GM12891 (cell line): ENCODE data around the gene SIK2.

Experiments used
- DNase-seq: peaks from one replicate; pipeline ENCODE4 v3.0.0; 2011; ENCODE audit warnings: low spot score; ENCODE audit not compliant: insufficient read length
- FAIRE-seq: peaks from 2 replicates; lab custom pipeline; 2011; peaks lifted over from hg19 to GRCh38; lab: Jason Lieb, UNC
- PAX5 ChIP-seq: IDR thresholded peaks from 2 replicates; pipeline ENCODE4 v1.6.1; 2011; ENCODE audit warnings: low read length, moderate library complexity, mild to moderate bottlenecking; ENCODE audit not compliant: insufficient read depth, severe bottlenecking
- POLR2A ChIP-seq: IDR thresholded peaks from 2 replicates; pipeline ENCODE4 v1.6.1; 2011; ENCODE audit warnings: low read depth, low read length, control low read depth
- POLR2AphosphoS5 ChIP-seq: IDR thresholded peaks from 2 replicates; pipeline ENCODE4 v1.6.1; 2011; ENCODE audit warnings: low read depth, low read length, control low read depth
- POU2F2 ChIP-seq: IDR thresholded peaks from 2 replicates; pipeline ENCODE4 v1.6.1; 2011; ENCODE audit warnings: low read depth, mild to moderate bottlenecking, control low read depth, low read length, moderate library complexity
- SPI1 ChIP-seq: IDR thresholded peaks from 2 replicates; pipeline ENCODE4 v1.6.1; 2011; ENCODE audit warnings: low read depth, low read length, control low read depth
- TAF1 ChIP-seq: IDR thresholded peaks from 2 replicates; pipeline ENCODE4 v1.6.1; 2011; ENCODE audit warnings: low read depth, low read length, control low read depth

Gene SIK2

DNA sequence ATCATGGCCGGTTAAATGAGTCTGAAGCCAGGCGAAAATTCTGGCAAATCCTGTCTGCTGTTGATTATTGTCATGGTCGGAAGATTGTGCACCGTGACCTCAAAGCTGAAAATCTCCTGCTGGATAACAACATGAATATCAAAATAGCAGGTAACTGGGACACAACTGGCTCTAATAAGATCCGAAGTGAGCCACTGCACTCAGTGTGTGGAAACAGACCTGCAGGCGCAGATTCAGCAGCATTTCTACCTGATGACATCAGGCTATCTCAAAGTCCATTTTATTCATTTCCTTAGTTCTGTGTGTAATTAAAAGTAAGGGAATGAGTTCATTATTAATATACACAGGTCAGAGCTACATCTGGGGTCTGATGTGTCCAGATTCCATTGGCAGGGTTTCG, 85.8 kb downstream of the SIK2 start:
- TF ChIP-seq POLR2AphosphoS5 (no peak), SPI1 (no peak), PAX5 (no peak), TAF1 (no peak), POLR2A (no peak), POU2F2 (no peak)
- DNase-seq = no peak
- no peak for FAIRE-seq

DNA sequence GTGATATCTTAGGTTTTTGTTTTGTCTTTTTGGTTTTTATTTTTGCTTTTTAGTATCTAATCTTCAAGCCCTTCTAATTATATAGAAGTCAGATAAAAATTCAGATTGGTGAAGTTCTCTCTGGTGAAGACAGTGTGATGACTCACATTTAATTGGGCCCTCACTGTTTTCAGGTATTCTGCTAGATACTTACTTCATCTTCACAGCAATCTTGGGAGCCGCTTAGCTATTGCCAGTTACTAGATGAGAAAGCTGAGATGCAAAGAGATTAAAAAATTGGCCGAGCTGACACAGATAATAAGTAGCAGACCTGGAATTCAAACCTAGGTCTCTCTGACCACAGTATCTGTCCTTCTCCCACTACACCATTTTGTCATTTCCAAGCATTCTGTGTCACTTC, 88.9 kb downstream of the SIK2 start:
- FAIRE-seq (no peak), DNase-seq (no peak)
- TF ChIP-seq SPI1 = no peak
- TF ChIP-seq POLR2A = no peak
- TF ChIP-seq POU2F2 = no peak
- no peak for TF ChIP-seq PAX5
- no peak for TF ChIP-seq POLR2AphosphoS5

DNA sequence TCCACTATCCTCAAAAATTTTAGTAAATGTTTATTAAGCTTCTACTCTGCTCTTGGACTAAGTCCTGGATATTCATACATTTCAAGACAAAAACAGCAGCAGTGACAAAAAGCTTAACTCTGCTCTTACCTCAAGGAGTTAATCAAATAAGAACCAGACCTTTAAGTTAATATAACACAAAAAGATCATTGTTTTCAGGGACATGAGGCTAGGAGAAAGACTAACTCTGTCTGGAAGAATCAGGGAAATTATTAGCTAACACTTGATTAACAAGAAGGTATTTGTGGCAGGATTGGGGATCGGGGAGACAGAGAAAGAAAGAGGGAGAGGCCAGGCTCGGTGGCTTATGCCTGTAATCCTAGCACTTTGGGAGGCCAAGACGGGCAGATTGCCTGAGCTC, 89.5 kb downstream of the SIK2 start:
- FAIRE-seq = no peak

DNA sequence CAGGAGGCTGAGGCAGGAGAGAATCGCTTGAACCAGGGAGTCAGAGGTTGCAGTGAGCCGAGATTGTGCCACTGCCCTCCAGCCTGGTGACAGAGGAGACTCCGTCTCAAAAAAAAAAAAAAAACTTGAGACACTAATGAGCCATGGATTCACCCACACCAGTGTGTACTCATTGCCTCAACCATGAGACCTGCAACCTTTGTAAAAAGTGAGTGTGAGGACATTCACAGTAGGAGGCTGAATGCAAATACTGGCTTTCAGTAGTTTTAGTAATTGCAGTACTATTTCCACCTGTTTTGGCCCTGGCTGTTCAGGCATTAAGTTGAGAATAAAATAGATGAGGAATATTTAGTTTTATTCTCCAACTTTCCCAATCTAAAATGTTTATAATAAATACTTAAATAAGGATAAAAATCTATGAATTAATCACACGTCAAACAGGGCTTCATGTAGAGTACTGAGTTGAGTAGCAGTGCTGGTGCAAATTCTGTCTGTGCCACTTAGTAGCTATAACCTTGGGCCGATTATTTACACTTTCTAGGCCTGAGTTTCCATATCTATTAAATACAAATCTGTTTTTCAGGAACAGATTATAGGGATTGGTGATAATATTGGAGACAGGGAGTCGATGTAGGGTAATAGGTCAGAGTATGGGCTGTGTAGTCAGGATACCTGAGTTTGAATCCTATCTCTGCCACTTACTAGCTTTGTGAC, 91.1 kb downstream of the SIK2 start:
- no peak for TF ChIP-seq POLR2AphosphoS5
- TF ChIP-seq POLR2A = no peak
- no peak for TF ChIP-seq PAX5
- TF ChIP-seq SPI1 = no peak
- FAIRE-seq (no peak), DNase-seq (no peak)

More for the DNA sequence above, 89.5 kb downstream of the SIK2 start:
- DNase-seq = no peak
- TF ChIP-seq TAF1 (no peak), SPI1 (no peak), POLR2AphosphoS5 (no peak), POLR2A (no peak), POU2F2 (no peak)

DNA sequence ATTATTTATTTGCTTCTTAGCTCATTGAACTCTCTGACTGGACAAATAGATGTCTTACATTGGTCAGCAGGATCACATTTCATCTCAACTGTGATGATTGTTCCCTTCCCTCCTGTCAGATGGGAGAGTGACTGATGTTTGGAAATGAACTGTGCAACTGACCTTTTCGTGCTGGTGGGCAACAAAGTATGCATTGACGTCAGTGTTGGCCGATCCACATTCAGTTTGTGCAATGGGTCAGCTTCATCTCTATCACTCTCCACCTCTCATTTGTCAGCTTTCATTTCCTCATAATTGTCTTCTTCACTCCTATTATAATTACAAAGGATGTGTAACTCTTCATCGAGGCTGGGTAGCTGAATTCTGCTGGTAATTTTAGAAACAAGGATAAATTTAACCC, 92.6 kb downstream of the SIK2 start:
- peak; percentile 82 for FAIRE-seq
- no peak for DNase-seq
- TF ChIP-seq PAX5 (no peak), TAF1 (no peak), POU2F2 (no peak), POLR2AphosphoS5 (no peak), SPI1 (peak; percentile 78)

DNA sequence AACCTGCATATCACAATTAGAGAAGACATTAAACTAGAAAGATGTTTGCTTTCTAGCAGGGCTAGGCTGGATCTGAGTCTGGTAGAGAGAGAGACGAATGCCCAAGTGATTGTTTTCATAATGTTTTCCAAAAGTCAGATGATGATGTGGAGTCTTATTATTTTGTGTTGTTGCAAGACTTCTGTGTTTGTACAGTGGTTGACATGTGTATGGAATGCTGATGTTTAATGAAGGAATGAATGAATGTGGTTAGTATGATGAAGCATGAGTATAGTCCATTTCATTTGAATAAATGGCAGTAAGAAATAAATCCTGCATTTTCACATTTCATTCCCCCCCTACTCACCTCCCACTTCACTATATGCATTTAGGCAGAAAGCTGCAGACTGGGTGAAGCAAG, 94.3 kb downstream of the SIK2 start:
- no peak for TF ChIP-seq TAF1
- DNase-seq = no peak
- no peak for FAIRE-seq

DNA sequence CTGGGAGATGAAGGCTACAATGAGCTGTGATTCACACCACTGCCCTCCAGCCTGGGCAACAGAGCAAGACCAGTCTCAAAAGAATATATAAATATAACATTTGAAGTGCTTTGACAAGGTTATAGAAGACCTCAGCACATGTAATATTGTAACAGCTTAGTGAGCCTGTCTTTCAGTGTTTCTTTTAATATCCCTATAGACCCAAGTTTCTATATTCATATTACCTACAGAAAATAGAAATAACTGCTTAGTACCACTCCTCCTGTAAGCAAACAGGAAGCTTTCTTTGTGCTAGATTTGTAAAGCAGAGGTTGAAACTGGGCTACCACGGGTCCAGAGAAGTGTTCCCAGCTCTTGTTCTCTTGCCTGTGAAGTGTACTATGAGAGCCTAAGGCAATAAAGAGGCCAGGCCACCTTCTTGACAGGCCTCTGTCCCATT, 95.7 kb downstream of the SIK2 start:
- FAIRE-seq = peak; percentile 45
- no peak for DNase-seq
- no peak for TF ChIP-seq PAX5
- TF ChIP-seq POU2F2 = no peak
- no peak for TF ChIP-seq TAF1

DNA sequence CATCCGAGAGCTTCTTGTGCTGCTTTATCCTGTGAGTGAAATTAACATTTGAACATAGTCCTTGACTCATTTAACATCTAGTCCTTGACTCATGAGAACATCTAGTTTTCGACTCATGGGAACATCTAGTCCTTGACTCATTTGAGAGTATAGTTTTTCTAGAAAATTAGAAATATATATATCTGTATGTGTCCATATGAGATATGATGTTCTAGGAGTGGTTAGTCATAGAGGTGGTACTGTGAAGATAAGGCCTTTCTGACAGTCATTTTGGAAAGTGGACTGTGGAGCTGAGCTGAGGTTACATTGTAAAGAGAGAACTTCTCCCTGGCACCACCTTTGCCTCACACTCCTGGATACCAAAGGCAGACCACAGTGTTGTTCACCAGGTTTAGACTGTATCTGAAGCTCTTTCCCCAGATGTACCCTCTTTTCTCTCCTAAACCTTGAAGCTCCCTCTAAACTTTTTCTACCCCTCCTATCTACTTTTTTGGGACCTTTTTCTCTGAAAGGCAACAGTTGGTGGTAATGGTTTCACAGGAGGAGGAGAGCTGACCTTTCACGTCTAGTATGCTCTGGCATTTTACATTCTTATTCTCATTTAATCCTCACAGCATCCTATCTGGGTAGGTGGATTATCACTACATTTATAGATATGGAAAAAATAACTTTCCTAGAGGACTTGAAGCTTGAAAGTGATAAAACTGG, 96.8 kb downstream of the SIK2 start:
- TF ChIP-seq POU2F2 (no peak), POLR2AphosphoS5 (no peak), POLR2A (no peak), TAF1 (no peak), SPI1 (no peak), PAX5 (no peak)
- DNase-seq = no peak
- FAIRE-seq = peak; percentile 74

DNA sequence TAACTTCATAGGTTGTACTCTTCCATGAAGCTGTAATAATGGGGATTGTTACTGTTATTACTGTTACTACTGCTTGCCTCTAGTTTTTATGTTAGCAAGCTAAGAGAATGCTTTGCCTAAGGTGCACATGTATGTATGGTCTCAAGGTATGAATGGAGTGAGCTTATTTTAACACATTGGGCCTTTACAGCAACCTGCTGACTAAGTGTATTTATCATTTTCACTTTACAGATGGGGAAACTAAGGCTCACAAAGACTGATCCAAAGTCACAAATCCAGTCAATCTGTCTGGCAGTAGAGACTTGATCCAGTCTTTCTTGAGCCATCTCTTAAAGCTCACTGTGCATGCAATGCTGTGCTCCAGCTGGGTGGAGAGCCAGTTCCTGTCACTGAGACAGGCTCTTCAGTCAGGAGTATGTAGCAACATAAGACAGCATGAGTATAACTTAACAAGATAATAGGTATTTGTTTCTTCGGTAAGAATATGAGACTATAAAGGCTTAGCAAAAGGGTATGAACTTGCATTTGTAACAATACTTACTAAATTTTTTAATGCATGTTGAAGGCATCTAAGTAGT, 97.4 kb downstream of the SIK2 start:
- no peak for FAIRE-seq
- no peak for DNase-seq
- TF ChIP-seq PAX5 (no peak), POU2F2 (no peak), POLR2AphosphoS5 (no peak), TAF1 (no peak), SPI1 (no peak), POLR2A (no peak)

DNA sequence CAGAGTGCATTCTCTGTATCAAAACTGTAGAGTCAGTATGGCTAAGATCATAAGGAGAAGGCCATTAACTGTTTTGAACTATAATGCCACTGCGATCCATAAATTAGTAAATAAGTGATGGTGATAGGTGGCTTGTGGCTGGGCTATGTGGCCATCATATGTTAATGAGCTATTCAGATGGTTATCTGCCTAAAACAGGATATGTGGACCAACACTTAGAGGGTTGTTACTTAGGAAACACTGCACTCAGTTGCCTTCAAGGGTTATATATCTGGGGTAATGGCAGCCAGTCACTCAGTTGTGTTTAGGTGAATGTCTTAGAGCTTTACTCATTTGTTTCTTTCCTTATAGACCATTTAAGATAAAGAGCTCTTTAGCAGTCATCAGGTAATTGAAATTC, 97.9 kb downstream of the SIK2 start:
- no peak for TF ChIP-seq TAF1
- no peak for TF ChIP-seq POLR2AphosphoS5
- TF ChIP-seq SPI1 = no peak
- TF ChIP-seq POLR2A = no peak
- no peak for TF ChIP-seq POU2F2
- TF ChIP-seq PAX5 = no peak
- no peak for DNase-seq
- peak; percentile 51 for FAIRE-seq

DNA sequence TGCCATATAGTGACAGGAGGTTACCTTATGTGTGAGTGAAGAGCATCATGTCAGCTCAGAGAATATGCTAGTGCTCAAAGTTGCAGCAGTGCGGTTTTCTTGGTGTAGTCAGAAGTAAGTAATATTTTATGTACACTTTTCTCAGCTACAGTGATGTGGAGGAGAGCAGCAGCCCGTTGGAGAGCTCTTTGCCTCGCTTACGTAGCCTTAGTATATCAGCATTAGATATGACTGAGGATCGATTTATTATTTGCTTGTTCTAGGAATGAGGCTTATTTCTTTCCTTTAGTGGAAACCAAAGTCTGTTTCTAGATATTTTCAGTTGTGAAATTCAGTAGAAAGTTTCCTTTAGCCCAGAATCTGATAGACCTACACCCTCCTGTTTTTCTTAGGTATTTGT, 100.4 kb downstream of the SIK2 start:
- FAIRE-seq = no peak
- DNase-seq = no peak
- TF ChIP-seq POU2F2 (no peak), SPI1 (no peak), POLR2A (no peak), PAX5 (no peak), TAF1 (no peak), POLR2AphosphoS5 (no peak)
